ENCODE data around the gene RXRG. TPM values are rescaled to one million over a fixed set of nuclear protein-coding genes. Genes with fewer than 3 reads are reported as not detected.

Gene RXRG
- total RNA-seq, 2 donors from 2014 or later = 2.5 to 9.8 TPM

DNA sequence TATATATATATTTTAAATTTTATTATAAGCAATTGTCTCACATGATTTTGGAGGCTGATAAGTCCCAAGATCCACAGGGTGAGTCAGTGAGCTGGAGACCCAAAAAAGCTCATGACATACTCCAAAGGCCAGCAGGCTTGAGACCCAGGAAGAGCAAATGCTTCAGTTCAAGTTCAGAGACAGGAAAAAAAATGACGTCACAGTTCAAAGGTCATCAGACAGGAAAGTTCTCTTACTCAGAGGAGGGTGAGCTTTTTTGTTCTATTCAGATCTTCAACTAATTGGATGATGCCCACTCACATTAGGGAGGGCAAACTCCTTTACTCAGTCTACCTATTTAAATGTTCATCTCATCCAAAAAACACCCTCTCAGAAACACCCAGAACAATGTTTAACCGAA, 18.2 kb downstream of the RXRG start:
- no peak overlapping the region for H3K4me3 ChIP-seq (ENCODE audit: low read length)
- no peak overlapping the region for H3K9ac ChIP-seq (ENCODE audit: extremely low read depth, low read length, poor library complexity, severe bottlenecking)
- H3K27me3 ChIP-seq (ENCODE audit: control insufficient read depth, insufficient read depth, low read length, poor library complexity, severe bottlenecking) = peaks cover 59% of the 10 kb centered on the region
- H3K27me3 Mint-ChIP-seq (ENCODE audit: insufficient read depth) = peaks cover 97% of the 10 kb centered on the region
- H3K9me3 Mint-ChIP-seq = no peaks in the 10 kb centered on the region
- TF ChIP-seq, protein P1, sequence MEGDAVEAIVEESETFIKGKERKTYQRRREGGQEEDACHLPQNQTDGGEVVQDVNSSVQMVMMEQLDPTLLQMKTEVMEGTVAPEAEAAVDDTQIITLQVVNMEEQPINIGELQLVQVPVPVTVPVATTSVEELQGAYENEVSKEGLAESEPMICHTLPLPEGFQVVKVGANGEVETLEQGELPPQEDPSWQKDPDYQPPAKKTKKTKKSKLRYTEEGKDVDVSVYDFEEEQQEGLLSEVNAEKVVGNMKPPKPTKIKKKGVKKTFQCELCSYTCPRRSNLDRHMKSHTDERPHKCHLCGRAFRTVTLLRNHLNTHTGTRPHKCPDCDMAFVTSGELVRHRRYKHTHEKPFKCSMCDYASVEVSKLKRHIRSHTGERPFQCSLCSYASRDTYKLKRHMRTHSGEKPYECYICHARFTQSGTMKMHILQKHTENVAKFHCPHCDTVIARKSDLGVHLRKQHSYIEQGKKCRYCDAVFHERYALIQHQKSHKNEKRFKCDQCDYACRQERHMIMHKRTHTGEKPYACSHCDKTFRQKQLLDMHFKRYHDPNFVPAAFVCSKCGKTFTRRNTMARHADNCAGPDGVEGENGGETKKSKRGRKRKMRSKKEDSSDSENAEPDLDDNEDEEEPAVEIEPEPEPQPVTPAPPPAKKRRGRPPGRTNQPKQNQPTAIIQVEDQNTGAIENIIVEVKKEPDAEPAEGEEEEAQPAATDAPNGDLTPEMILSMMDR (conservative IDR thresholded peaks at IDR 0.05) = no peak
- H3K36me3 Mint-ChIP-seq (ENCODE audit: low read depth) = peaks cover 18% of the 10 kb centered on the region
- peaks cover 5% of the 10 kb centered on the region for H3K4me1 Mint-ChIP-seq
- H3K4me1 ChIP-seq (ENCODE audit: control insufficient read depth, insufficient read depth, low read length) = no peaks in the 10 kb centered on the region
- H3K27ac Mint-ChIP-seq = no peak overlapping the region
- DNase-seq = no peak
- H3K4me3 Mint-ChIP-seq = no peak overlapping the region
- peaks cover 8% of the 10 kb centered on the region for H3K36me3 ChIP-seq (ENCODE audit: control insufficient read depth, insufficient read depth, low read length)
- no peak overlapping the region for H3K27ac ChIP-seq (ENCODE audit: low read depth, low read length)
- 91 to 100% methylated on average over 1 to 2 of the region's 2 CpGs for WGBS, 2 experiments (ENCODE audit: insufficient coverage in 1 of 2, insufficient read length in 1 of 2)
- H3K9me3 ChIP-seq (ENCODE audit: control insufficient read depth, low read length) = peaks cover 8% of the 10 kb centered on the region

DNA sequence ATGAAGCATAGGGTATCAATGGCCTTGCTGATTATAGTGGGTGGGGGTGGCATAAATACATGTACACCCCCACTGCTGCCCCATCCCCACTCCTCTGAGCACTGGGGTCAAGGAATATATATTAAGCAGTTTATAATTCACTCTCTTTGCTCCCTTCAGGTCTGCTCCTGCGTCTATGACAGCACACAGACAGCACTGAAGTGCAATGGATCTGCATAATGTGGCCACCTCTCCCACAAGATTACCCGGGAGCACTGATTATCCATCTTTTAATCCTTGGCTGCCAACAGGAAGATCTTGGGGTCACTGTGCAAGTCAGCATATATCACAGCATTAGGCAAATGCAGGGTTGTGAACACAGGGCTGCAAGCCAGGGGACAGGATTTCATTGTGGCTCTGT, 19.3 kb downstream of the RXRG start:
- H3K36me3 ChIP-seq (ENCODE audit: control insufficient read depth, insufficient read depth, low read length) = peaks cover 8% of the 10 kb centered on the region
- peaks cover 63% of the 10 kb centered on the region for H3K27me3 ChIP-seq (ENCODE audit: control insufficient read depth, insufficient read depth, low read length, poor library complexity, severe bottlenecking)
- no peak overlapping the region for H3K27ac Mint-ChIP-seq
- H3K9ac ChIP-seq (ENCODE audit: extremely low read depth, low read length, poor library complexity, severe bottlenecking) = no peak overlapping the region
- no peak overlapping the region for H3K27ac ChIP-seq (ENCODE audit: low read depth, low read length)
- 88 to 90% methylated on average over 1 to 2 of the region's 2 CpGs for WGBS, 2 experiments (ENCODE audit: insufficient coverage in 1 of 2, insufficient read length in 1 of 2)
- TF ChIP-seq, protein P1 (conservative IDR thresholded peaks at IDR 0.05) = no peak
- no peak overlapping the region for H3K4me3 ChIP-seq (ENCODE audit: low read length)
- peaks cover 99% of the 10 kb centered on the region for H3K27me3 Mint-ChIP-seq (ENCODE audit: insufficient read depth)
- peaks cover 11% of the 10 kb centered on the region for H3K4me1 Mint-ChIP-seq
- no peak overlapping the region for H3K4me3 Mint-ChIP-seq
- peaks cover 18% of the 10 kb centered on the region for H3K36me3 Mint-ChIP-seq (ENCODE audit: low read depth)
- H3K4me1 ChIP-seq (ENCODE audit: control insufficient read depth, insufficient read depth, low read length) = no peaks in the 10 kb centered on the region
- DNase-seq = no peak
- peaks cover 8% of the 10 kb centered on the region for H3K9me3 ChIP-seq (ENCODE audit: control insufficient read depth, low read length)
- H3K9me3 Mint-ChIP-seq = no peaks in the 10 kb centered on the region

GRCh38 chr1:165424454-165425216, 20.3 kb downstream of the RXRG start:
- Histone ChIP-seq H3K9me3 (ENCODE audit: control insufficient read depth, low read length) (peaks cover 8% of the 10 kb centered on the region), H3K36me3 (ENCODE audit: control insufficient read depth, insufficient read depth, low read length) (peaks cover 8% of the 10 kb centered on the region), H3K27me3 (ENCODE audit: control insufficient read depth, insufficient read depth, low read length, poor library complexity, severe bottlenecking) (peaks cover 73% of the 10 kb centered on the region), H3K9ac (ENCODE audit: extremely low read depth, low read length, poor library complexity, severe bottlenecking) (no peak overlapping the region), H3K4me1 (ENCODE audit: control insufficient read depth, insufficient read depth, low read length) (no peaks in the 10 kb centered on the region), H3K4me3 (ENCODE audit: low read length) (no peak overlapping the region), H3K27ac (ENCODE audit: low read depth, low read length) (no peak overlapping the region)
- DNase-seq = no peak
- H3K36me3 Mint-ChIP-seq (ENCODE audit: low read depth) = peaks cover 18% of the 10 kb centered on the region
- no peaks in the 10 kb centered on the region for H3K9me3 Mint-ChIP-seq
- TF ChIP-seq, protein P1 (conservative IDR thresholded peaks at IDR 0.05) = no peak
- 89 to 98% methylated on average over 6 to 10 of the region's 10 CpGs for WGBS, 2 experiments (ENCODE audit: insufficient coverage in 1 of 2, insufficient read length in 1 of 2)
- peaks cover 13% of the 10 kb centered on the region for H3K4me1 Mint-ChIP-seq
- peaks cover 99% of the 10 kb centered on the region for H3K27me3 Mint-ChIP-seq (ENCODE audit: insufficient read depth)
- H3K4me3 Mint-ChIP-seq = no peak overlapping the region
- no peak overlapping the region for H3K27ac Mint-ChIP-seq
